DMS 273 (cell line): ENCODE data around the gene UBXN6.

Source experiments
- DNase-seq: peaks from one replicate; lab custom pipeline; 2025; ENCODE audit not compliant: unreplicated experiment; lab: John Stamatoyannopoulos, UW

Gene UBXN6

DNA sequence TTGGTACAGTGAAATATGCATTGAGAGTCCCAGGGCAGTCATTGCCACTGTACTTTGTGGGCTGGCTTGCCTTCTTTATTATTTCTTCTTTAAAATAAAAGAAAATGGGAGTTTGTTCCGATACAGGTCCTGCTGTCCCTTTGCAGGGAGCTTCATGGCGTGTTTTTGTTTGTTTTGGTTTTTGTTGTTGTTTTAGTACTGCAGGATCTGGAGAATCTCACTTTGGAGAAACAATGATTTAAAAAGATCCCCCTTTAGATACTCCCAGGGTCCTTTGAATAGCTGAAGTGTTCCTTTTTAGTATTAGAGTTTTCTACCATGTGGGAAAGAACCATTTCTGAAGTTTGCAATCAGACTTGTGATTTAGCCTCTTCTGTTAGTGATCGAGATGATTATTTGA, 44.0 kb downstream of the UBXN6 start:
- no peak for DNase-seq

DNA sequence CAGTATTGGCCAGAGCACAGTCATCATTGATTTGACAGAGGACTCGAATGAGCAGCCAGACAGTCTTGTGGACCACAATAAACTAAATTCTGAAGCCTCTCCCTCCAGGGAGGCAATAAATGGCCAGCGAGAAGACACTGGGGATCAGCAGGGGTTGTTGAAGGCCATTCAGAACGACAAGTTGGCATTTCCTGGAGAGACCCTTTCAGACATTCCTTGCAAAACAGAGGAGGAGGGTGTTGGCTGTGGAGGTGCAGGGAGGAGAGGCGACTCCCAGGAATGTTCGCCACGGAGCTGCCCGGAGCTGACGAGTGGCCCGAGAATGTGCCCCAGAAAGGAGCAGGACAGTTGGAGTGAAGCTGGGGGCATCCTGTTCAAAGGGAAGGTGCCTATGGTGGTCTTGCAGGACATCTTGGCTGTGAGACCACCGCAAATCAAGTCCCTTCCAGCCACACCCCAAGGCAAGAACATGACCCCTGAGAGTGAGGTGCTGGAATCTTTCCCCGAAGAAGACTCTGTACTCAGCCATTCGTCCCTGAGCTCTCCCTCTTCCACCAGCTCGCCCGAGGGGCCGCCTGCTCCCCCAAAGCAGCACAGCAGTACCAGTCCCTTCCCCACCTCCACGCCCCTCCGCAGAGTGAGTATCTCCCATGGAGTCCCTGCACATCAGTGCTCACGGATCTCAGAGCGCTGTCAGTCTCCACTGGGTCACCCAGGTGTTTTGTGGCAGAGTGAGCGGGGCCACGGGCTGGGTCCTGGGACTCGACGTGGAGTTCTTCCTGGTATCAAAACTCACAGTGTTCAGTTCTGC, 48.3 kb downstream of the UBXN6 start:
- DNase-seq: no peak

DNA sequence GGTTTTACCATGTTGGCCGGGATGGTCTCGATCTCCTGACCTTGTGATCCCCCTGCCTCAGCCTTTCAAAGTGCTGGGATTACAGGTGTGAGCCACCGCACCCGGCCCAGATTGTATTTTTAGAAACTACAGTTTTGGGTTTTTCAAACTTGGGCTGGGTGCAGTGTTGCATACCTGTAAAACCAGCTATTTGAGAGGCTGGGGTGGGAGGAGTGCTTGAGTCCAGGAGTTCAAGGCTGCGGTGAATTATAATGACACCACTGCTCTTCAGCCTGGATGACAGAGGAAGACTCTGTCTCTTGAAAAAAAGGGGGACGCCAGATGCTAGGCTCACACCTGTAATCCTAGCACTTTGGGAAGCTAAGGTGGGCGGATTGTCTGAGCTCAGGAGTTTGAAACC, 51.0 kb downstream of the UBXN6 start:
- DNase-seq: no peak

DNA sequence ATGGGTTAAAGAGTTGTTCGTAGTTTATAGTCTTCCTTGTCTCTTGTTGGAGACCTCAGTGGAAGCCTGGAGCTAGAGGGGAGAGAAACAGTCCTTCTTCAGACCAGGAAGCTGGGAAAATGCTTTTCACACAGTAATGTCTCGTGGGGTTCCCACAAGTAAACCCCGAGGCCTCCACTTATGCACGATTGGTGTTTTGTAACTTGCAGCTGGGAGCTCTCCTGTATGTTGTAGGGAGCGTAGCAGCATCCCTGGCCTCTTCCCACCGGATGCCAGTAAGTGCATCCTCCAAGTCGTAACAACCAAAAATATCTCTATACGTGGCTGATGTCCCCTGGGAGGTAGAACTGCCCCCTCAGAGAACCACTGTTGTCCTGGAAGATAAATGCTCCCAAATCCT, 51.6 kb downstream of the UBXN6 start:
- DNase-seq: no peak

DNA sequence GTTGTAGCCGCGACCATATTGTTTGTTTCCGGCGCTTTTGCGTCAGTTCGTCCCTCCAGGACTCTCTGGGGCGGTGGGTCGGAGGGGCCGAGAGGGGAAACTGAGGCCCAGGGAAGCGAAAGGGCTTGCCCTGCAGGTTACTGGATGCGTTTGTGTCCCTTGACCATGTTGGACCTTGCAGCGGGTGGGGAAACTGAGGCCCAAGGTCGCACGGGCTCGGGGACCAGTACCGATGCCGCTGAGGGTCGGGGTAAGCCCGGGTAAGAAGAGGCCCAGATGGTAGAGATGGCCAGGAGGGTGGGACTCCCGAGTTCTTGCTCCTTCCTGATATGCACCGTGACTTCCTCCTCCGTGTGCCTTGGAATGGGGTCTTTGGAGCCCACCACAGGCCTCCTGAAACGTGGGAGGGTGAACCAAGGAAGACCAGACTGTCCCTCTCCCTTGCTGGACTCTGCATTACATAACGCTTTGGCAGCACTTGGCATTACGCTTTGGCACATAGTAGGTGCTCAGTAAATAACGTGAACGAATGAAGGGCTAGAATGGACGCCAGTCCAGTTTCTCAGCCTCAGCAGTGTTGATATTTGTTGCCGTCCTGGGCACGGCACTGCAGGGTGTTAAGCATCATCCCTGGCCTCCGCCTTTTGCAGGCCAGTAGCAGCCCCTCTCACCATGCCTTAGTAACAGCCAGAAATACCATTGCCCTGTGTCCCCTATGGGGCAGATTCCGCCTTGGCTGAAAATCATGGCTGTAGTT, 54.4 kb downstream of the UBXN6 start:
- no peak for DNase-seq

DNA sequence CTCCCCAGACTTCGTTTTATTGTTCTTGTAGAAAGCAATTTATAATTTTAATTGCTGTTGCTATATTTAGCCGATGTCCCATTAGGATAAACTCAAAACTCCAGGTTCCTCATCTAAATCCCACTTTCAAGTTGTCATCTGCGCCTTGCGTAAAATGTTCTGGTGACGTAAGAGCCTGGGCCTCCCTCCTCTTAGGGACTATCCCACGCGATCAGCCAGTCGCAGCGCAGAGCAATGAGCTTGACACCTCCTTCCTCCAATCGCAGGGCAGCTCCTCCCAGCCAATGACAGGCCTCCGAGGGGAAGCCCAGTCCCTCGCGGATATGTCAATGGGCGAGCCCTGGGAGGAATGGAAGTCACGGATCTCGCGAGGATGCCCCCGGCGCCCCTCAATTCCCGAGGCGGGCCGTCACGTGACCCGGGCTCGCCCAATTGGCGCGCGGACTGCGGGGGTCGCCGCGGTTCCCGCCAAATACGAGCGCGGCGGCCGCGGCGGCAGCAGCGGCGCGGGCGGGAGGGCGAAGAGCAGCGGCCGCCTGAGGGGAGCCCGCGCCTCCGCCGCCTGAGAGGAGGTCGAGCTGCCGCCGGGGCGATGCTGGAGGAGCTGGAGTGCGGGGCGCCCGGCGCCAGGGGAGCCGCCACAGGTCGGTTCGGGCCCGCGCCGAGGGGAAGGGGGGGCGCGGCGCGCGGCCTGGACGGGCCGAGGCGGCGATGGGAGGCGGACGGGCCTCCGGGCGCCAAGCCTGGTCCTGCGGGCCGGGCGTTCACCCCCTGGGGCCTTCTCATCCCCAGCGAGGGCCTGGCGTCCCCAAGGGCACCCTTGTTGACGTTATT, 55.2 kb downstream of the UBXN6 start, which contains the start of gene CHAF1A:
TSS of gene CHAF1A (plus strand) at position 470 of the 834 bp plus-strand sequence. CDS start at position 593, 123 bp downstream.
- peak; percentile 100 for DNase-seq

DNA sequence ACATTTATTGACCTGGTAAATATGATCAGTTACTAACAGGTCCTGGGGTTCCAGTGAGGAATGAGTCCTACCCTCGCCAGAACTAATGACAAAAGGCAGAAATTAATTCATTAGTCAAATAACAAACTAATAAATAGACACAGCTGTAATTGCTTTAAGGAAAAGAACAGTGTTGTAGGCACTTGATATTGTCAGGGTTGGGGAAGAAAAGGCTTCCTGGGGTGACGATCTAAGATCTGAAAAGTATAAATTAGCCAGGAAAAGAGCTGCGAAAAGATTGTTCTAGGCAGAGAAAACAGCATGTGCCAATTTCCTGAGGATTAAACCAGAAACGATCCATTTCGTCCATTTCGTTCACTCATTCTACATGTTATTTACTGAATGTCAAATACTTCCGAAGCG, 55.8 kb downstream of the UBXN6 start:
- DNase-seq: no peak

DNA sequence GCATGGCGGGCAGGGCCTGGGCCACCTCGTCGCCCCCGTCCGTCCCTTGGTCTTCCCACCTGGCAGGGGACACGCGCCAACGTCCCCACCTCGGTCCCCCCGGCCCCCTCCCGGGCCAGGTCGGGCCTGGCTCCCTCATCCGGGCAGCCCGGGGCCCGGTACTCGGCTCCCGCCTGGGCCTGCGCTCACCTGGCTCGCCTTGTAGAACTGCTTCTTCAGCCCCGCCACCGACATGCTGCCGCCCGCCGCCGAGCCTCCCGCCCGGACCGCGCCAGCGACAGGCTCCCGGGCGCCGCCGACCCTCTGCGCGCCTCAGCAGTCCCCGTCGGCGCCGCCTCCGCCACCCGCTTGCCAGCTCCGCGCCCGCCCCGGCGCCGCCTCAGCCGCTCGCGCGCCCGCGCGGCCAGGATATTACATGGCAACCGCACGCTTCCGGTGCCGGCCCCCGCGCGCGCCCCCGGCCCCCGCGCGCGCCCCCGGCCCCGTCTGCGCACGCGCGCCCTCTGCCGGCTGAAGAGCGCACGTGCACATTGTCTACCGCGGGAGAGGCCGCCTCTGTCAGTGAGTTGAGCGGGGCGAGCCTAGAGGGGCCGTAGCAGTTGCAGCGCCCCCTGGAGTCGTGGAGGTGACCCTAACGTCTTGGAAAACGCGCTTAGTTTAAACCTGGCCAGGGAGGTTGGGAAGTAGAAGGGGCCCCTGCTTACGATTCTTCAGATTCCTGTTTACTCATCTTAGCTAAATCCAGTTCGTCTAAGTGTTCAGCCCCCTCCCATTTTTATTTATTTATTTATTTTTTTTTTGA, 57.3 kb downstream of the UBXN6 start, which contains the start of gene SH3GL1:
TSS of gene SH3GL1 (minus strand) at position 413 of the 802 bp plus-strand sequence. CDS start at position 234, 179 bp downstream.
- peak; percentile 97 for DNase-seq

DNA sequence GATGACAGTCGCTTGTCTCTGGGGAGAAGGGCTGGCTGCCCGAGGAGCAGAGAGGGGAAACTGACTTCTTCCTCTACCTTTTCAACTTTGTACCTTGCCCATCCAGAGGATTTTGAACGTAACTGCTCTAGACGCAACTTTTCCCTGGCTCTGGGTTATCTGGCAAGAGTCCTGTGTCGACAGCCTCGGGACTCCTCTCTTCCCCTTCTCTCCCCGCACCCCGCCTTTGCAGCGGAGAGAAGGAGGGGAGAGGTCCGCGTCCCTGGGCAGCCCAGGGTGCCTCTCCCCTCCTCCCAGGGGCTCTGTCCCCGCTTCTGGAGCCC, 57.8 kb downstream of the UBXN6 start:
- peak; percentile 70 for DNase-seq

DNA sequence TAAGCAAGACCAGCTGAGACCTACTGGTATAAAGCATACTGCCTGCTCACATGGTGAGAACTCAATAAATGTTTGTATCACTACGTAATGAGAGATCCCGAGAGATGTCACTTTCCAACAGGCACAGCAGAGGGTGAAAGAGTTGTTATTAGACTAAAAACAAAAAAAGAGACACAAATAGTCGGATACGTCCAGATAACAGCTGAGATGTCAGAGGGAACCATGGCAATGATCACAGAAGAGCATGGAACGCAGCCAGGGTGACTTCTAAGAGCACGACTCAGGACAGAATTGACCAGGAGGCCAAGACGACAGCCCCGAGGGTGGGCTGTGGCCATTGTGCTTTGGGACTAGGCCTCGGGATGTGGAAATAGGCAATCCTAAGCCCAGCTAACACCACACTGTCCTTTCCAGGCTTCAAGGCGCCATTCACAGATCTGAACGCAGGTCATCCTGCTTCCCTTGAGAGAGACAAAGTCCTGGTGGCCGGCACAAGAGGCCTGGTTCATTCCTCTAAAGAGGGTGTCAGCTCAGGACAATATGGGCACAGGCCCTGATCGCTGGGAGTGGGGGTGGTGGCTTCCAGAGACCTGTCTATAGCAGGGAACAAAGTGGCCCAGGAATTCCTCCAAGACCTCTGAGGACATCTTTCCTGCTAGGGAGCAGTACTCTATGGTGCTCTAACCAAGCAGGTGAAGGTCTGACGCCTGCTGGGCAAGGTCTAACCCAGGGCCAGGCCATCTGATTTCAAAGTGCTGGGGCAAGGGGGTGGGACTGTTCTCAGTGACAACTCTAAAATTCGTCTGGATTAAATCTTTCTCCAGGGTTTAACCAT, 60.4 kb downstream of the UBXN6 start:
- DNase-seq: no peak
